HG03060 (cell line): ENCODE data around the gene SLCO1B3.

ENCODE experiments used
- ATAC-seq: cut with Tn5 transposase; IDR thresholded peaks from one replicate; pipeline ENCODE4 v1.9.1; 2021; ENCODE audit warnings: low read depth, moderate number of reproducible peaks; ENCODE audit not compliant: unreplicated experiment

The SLCO1B3 gene

DNA sequence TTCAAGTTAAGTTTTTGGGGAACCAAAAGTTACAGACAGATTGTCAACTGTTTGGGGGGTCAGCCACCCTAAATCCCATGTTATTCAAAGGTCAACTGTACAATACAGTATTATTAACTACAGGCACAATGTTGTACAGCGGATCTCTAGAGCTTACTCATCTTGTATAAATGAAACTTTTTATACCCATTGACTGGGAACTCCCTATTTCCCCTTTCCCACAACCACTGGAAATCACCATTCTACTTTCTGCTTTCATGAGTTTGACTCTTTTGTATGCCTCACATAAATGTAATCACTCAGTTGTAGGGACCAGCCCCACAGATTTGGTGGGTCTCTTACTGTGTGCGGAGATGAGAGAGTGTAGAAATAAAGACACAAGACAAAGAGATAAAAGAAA is 57.8 kb downstream of the SLCO1B3 start:
- no peak for ATAC-seq

DNA sequence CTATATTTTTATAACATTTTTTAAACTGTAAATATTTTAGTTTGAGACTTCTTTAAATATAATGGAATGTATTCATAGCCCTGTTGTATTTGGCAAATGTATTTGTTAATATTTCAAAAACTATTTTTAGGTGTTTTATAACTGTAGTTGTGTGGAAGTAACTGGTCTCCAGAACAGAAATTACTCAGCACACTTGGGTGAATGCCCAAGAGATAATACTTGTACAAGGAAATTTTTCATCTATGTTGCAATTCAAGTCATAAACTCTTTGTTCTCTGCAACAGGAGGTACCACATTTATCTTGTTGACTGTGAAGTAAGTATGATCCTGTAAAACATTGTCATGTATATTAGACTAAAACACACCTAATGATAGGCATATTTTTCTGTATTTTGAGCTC is 72.8 kb downstream of the SLCO1B3 start:
- no peak for ATAC-seq

DNA sequence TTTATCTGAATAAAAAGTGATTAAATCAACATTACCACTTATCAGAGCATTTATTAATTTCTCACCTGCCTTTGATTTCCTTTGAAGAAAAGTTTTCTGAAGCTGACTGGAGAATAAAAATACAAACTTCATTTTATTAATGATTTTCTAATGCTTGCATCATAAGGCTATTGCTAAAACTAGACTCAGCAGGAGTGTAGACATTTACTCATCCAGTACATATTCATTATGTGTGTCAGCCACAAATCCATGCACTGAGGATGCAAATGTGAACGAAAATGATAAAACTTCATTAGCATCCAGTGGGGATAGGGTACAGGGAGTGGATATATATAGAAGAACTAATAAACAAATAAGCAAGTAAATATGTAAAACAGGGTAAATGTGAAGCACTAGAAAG is 74.6 kb downstream of the SLCO1B3 start:
- no peak for ATAC-seq

DNA sequence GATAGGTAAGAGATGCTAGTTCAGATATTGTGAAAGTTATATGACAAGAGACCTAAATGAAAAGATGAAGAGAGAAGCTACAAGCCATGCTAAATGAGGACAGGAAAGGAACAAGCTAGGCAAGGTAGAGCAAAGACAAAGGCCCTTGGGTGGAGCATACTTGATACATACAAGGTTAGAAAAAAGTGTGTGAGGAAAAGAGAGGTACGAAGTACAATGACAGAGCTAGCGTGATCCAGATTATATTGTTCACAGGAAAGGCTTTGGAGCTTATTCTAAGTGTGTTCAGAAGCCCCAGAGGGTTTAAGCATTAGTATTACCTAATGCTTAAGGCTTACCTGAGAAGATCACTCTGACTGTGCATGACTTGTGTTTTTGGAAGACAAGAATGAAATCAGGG is 75.0 kb downstream of the SLCO1B3 start:
- ATAC-seq = no peak

DNA sequence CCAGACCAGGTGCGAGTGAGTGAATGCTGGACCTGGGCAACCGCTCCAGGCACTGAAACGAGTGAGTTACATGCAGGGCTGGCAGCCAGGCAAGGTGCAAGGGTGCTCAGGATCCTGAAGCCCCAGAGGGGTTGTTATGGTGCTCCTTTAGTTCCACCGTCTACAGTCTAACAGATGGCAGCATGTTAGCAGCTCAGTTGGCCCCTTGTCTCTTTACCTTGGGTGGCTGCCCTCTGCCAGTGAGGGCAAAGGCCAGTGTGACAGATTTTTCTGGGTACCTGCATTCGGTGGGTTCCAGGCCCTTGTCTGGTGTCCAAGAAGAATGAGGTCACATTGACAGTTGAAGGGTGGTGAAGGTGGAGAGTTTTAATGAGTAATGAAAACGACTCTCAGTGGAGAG is 106.8 kb downstream of the SLCO1B3 start:
- ATAC-seq = no peak

DNA sequence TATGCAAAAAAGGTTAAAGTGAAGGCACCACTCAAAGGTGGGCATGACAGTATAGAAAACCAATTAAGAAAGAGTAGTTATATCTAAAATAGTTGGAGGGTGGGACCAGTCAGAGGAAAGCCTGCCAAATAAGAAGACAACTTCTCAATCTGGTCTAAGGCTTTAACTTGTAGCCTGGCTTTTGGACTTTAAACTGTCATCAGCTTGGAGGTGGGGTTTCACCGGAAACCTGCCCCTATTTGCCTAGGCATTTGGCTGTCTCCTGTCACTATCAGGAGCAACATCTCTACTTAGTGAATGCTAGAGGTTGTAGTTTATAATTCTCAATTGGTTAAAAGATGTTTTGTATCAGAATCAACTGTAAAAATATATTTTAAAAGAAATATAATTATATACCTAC is 107.3 kb downstream of the SLCO1B3 start:
- ATAC-seq = no peak

DNA sequence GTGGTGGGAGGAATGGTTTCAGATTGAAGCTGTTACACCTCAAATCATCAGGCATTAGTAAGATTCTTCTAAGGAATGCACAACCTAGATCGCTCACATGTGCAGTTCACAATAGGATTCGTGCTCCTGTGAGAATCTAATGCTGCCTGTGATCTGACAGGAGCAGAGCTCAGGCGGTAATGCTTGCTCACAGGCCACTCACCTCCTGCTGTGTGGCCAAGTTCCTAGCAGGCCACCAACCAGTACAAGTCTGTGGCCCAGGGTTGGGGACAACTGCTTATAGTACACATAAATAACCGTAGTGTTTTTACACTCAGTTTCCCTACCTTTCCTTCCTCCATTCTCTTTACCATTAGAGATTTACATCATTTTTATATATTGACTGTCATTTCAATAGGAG is 121.4 kb downstream of the SLCO1B3 start:
- no peak for ATAC-seq

DNA sequence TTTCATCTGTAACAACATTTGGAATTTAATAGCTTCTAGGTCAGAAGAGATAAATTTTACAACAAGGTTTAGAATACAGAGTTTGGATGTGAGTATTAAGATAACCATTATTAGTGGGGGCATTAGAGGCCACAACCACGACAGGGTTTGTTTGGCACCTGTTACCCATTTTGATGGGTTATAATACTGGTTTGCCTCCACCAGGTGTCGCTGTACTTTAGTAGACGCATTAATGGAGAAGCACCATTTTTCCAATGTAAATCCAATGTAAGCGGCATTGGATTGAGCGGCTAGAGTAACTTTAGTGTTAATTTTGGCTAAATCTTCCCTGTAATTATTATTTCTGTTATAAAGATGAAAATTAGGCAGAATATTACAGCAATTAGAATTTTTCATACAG is 136.2 kb downstream of the SLCO1B3 start:
- no peak for ATAC-seq

DNA sequence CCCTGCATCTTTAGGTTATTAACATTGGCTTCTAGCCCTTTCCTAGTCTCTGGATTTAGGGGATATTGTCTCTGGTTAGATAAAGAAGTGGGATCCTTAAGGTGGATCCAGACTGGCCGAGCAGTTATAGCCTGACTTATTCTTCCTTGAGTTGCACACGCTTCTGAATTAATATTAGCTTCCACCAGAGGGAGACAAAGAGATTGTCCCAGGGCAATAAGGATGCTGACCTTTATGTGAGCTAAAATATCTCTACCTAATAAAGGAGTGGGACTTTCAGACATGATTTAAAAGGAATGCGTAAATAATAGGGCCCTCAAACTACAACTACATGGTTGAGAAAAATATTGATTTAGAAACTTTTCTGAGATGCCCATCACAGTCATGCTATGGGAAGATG is 139.7 kb downstream of the SLCO1B3 start:
- peak; percentile 68 for ATAC-seq

DNA sequence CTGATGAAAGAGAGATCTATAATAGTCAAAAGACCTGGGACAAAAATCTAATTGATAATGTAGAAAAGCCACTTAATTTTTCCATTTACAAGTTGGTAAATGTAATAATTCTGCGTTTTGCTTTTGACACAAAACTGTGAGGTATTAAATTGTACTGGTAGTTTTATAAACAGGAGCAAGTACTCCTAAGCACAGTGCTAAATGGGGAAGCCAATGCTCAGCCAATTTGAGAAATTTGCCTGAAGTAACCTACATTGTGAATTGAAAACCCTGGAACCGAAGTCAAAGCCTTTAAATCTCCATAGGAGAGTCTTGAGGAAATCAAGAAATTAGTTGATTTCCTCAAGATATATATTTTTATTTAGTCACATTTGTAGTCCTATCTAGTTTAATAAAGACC is 152.8 kb downstream of the SLCO1B3 start:
- ATAC-seq = no peak

DNA sequence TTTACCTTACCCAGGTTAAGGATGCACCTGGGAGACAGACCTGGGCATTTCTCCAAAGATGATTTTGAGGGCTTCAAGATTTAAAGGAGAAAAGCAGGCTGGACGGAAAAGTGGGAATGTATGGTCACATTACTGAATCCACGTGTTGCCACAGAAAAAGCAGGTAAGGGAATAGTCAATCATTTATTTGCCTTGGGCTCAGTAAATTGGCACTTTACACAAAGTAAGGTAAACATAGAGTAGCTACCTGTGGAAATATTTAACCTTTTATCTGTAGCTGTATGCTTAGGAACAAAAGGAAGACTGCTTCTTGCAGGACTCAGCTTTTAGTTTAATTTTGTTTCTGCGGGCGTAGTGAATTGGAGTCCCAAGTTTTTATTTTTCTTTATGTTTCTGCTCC is 153.3 kb downstream of the SLCO1B3 start:
- ATAC-seq = no peak
